Smooth muscle cell (in vitro differentiated cells): ENCODE measurements around the gene PDZD4. TPM values are rescaled to one million over a fixed set of nuclear protein-coding genes. Genes with fewer than 3 reads are reported as not detected.

Experiments used
- DNase-seq: peaks from one replicate; lab custom pipeline; 2025; ENCODE audit not compliant: unreplicated experiment; lab: John Stamatoyannopoulos, UW
- H2AFZ ChIP-seq: fragments of 200-600 bp; sonication (generic); 2 replicates; pipeline ENCODE4 v1.6.0; 2016; ENCODE audit warnings: antibody characterized with exemption, low read depth, mild to moderate bottlenecking
- H3F3A ChIP-seq: fragments of 200-600 bp; sonication (generic); 2 replicates; pipeline ENCODE4 v1.6.0; 2017; ENCODE audit warnings: antibody characterized with exemption, low read depth
- H3K27ac ChIP-seq: fragments of 200-600 bp; sonication (generic); 2 replicates; pipeline ENCODE4 v1.5.1; 2016; ENCODE audit warnings: low read depth, mild to moderate bottlenecking
- H3K27me3 ChIP-seq: fragments of 200-600 bp; sonication (generic); 2 replicates; pipeline ENCODE4 v1.6.1; 2016; ENCODE audit warnings: low read depth, mild to moderate bottlenecking
- H3K36me3 ChIP-seq: fragments of 200-600 bp; sonication (generic); 2 replicates; pipeline ENCODE4 v1.5.1; 2016; ENCODE audit warnings: low read depth
- H3K4me1 ChIP-seq: fragments of 200-600 bp; sonication (generic); 2 replicates; pipeline ENCODE4 v1.5.1; 2016; ENCODE audit warnings: low read depth
- H3K4me2 ChIP-seq: fragments of 200-600 bp; sonication (generic); 2 replicates; pipeline ENCODE4 v1.6.0; 2016; ENCODE audit warnings: mild to moderate bottlenecking
- H3K4me3 ChIP-seq: fragments of 200-600 bp; sonication (generic); 2 replicates; pipeline ENCODE4 v1.5.1; 2016; ENCODE audit warnings: mild to moderate bottlenecking
- H3K79me2 ChIP-seq: fragments of 200-600 bp; sonication (generic); 2 replicates; pipeline ENCODE4 v1.6.0; 2016; ENCODE audit warnings: low read depth, mild to moderate bottlenecking
- H3K9ac ChIP-seq: fragments of 200-600 bp; sonication (generic); 2 replicates; pipeline ENCODE4 v1.6.0; 2016; ENCODE audit warnings: low read depth
- H3K9me3 ChIP-seq: fragments of 200-600 bp; sonication (generic); replicated peaks from 2 replicates; pipeline ENCODE4 v1.5.1; 2016; ENCODE audit warnings: low read depth
- H4K20me1 ChIP-seq: fragments of 200-600 bp; sonication (generic); 2 replicates; pipeline ENCODE4 v1.6.0; 2016; ENCODE audit warnings: low read depth
- CTCF ChIP-seq: fragments of 200-600 bp; sonication (generic); IDR thresholded peaks from 2 replicates; pipeline ENCODE4 v1.5.1; 2017; ENCODE audit warnings: borderline replicate concordance, mild to moderate bottlenecking, antibody characterized with exemption; ENCODE audit not compliant: insufficient read depth, poor library complexity, severe bottlenecking
- WGBS: methylation state at CpG from one replicate; pipeline ENCODE4 v1.1.7; 2016; ENCODE audit warnings: low lambda C conversion rate; 5-methylcytosine and 5-hydroxymethylcytosine counted together
- polyA plus RNA-seq: library from polyadenylated mRNA; unstranded; fragments of >200 nt; fragmentation: Nextera tagmentation; extraction: Ambion mirVana; gene quantifications from 2 replicates; pipeline ENCODE4 v1.2.1, GENCODE V29; 2016
- total RNA-seq: library from RNA; depleted of rRNA; stranded (reverse); fragments of >200 nt; gene quantifications from 2 replicates; pipeline ENCODE4 v1.2.3, GENCODE V29; 2014

Gene PDZD4
- total and polyA plus RNA-seq, 2 experiments from 2014 or later: 2.3 to 3.1 TPM

DNA sequence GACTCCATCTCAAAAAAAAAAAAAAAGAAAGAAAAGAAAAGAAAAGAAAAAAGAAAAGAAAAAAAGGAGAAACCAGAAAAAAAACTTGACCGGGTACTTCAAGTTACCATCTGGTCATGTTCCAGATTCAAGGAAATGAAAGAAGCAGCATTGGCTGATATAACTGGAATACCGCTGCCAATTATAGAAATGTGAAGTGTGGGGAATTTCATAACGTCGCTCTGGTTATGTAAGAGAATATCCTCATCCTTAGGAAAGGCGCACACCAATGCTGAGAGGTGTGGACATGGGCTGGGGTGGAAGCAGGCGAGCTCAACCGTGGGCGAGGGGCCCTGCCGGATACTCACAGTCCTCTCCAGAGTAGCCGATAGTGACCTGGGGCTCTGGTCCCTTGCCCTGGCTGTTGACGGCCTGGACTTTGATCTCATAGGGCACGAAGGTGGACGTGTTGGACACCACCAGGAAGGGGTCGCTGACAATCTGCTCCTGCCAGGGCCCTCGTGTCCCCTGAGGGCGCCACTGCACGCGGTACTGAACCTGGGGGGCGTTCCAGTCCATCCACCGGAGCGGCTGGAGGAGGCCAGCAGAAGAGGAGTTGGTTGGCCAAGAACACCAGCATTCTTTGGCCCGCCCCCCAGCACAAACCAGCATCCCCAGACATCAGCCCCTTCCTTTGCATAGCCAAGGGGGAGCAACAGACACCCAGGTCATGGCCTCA is 36.1 kb upstream of the PDZD4 start:
- no peak overlapping the region for H3K4me2 ChIP-seq
- no peaks in the 10 kb centered on the region for H3K9me3 ChIP-seq
- no peak for TF ChIP-seq CTCF
- 91% methylated on average over 22 of the region's 22 CpGs for WGBS
- H4K20me1 ChIP-seq: no peaks in the 10 kb centered on the region
- H3K4me3 ChIP-seq: no peak overlapping the region
- H3K79me2 ChIP-seq: no peaks in the 10 kb centered on the region
- H3K36me3 ChIP-seq: no peaks in the 10 kb centered on the region
- H3K4me1 ChIP-seq: no peaks in the 10 kb centered on the region
- no peak overlapping the region for H3K9ac ChIP-seq
- no peak for DNase-seq
- H3K27ac ChIP-seq: no peak overlapping the region
- no peaks in the 10 kb centered on the region for H3K27me3 ChIP-seq
- no peak overlapping the region for H2AFZ ChIP-seq
- no peaks in the 10 kb centered on the region for H3F3A ChIP-seq

GRCh38 chrX:153865685-153866084 is 35.3 kb upstream of the PDZD4 start:
- H3F3A ChIP-seq: no peaks in the 10 kb centered on the region
- no peak overlapping the region for H3K4me3 ChIP-seq
- DNase-seq: no peak
- H3K27ac ChIP-seq: no peak overlapping the region
- H2AFZ ChIP-seq: no peak overlapping the region
- H3K9ac ChIP-seq: no peak overlapping the region
- H3K9me3 ChIP-seq: no peaks in the 10 kb centered on the region
- H3K27me3 ChIP-seq: no peaks in the 10 kb centered on the region
- H3K79me2 ChIP-seq: no peaks in the 10 kb centered on the region
- no peak for TF ChIP-seq CTCF
- H3K4me1 ChIP-seq: no peaks in the 10 kb centered on the region
- H3K36me3 ChIP-seq: no peaks in the 10 kb centered on the region
- no peaks in the 10 kb centered on the region for H4K20me1 ChIP-seq
- 90% methylated on average over 9 of the region's 9 CpGs for WGBS
- H3K4me2 ChIP-seq: no peak overlapping the region

GRCh38 chrX:153865321-153865580 is 34.9 kb upstream of the PDZD4 start:
- no peaks in the 10 kb centered on the region for H3K36me3 ChIP-seq

More at GRCh38 chrX:153865321-153865580, 34.9 kb upstream of the PDZD4 start:
- Histone ChIP-seq H3K4me1 (no peaks in the 10 kb centered on the region), H3K27me3 (no peaks in the 10 kb centered on the region), H3K27ac (no peak overlapping the region), H3K9ac (no peak overlapping the region), H3K4me2 (no peak overlapping the region), H3K4me3 (no peak overlapping the region), H3K79me2 (no peaks in the 10 kb centered on the region), H3F3A (no peaks in the 10 kb centered on the region), H4K20me1 (no peaks in the 10 kb centered on the region), H3K9me3 (no peaks in the 10 kb centered on the region), H2AFZ (no peak overlapping the region)
- 92% methylated on average over 7 of the region's 11 CpGs for WGBS
- no peak for DNase-seq
- no peak for TF ChIP-seq CTCF
